Measurements from ENCODE around the gene DNAH6.
"Not testable (repeated sequence)": the region's sequence is repeated elsewhere in the genome, so short reads cannot be mapped to it uniquely, and the experiment has no call there.

DNAH6 gene

GRCh38 chr2:84858937-84859336 is 342.6 kb downstream of the DNAH6 start:
- TF ChIP-seq CTCF (IDR thresholded peaks at IDR 0.05), result no peak
- no peaks in the 10 kb centered on the region for H3K36me3 ChIP-seq
- H3K9me3 ChIP-seq, result no peaks in the 10 kb centered on the region
- no peaks in the 10 kb centered on the region for H3K4me1 ChIP-seq (ENCODE audit: control insufficient read depth in 1 of 2, insufficient read depth in 1 of 2, low read depth in 1 of 2, low read length in 1 of 2)
- no peak overlapping the region for H3K4me3 ChIP-seq (ENCODE audit: low read depth in 1 of 2, low read length in 1 of 2)
- H3K27ac ChIP-seq, result no peak overlapping the region
- H3K27me3 ChIP-seq, result no peaks in the 10 kb centered on the region

GRCh38 chr2:84861539-84861938 is 345.2 kb downstream of the DNAH6 start:
- TF ChIP-seq CTCF (IDR thresholded peaks at IDR 0.05), result no peak
- H3K4me3 ChIP-seq (ENCODE audit: low read depth in 1 of 2, low read length in 1 of 2), result no peak overlapping the region
- H3K4me1 ChIP-seq (ENCODE audit: control insufficient read depth in 1 of 2, insufficient read depth in 1 of 2, low read depth in 1 of 2, low read length in 1 of 2), result no peaks in the 10 kb centered on the region
- no peaks in the 10 kb centered on the region for H3K9me3 ChIP-seq
- H3K27me3 ChIP-seq, result no peaks in the 10 kb centered on the region
- no peaks in the 10 kb centered on the region for H3K36me3 ChIP-seq
- H3K27ac ChIP-seq, result no peak overlapping the region

- Histone ChIP-seq H3K36me3 (no peaks in the 10 kb centered on the region), H3K27ac (no peak overlapping the region), H3K4me3 (ENCODE audit: low read depth in 1 of 2, low read length in 1 of 2) (no peak overlapping the region), H3K9me3 (no peaks in the 10 kb centered on the region), H3K27me3 (no peaks in the 10 kb centered on the region), H3K4me1 (ENCODE audit: control insufficient read depth in 1 of 2, insufficient read depth in 1 of 2, low read depth in 1 of 2, low read length in 1 of 2) (no peaks in the 10 kb centered on the region)
- TF ChIP-seq CTCF (IDR thresholded peaks at IDR 0.05), result no peak
Observed at GRCh38 chr2:84862006-84862405, 345.7 kb downstream of the DNAH6 start.

- TF ChIP-seq CTCF (IDR thresholded peaks at IDR 0.05), result no peak
- Histone ChIP-seq H3K4me1 (ENCODE audit: control insufficient read depth in 1 of 2, insufficient read depth in 1 of 2, low read depth in 1 of 2, low read length in 1 of 2) (no peaks in the 10 kb centered on the region), H3K4me3 (ENCODE audit: low read depth in 1 of 2, low read length in 1 of 2) (no peak overlapping the region), H3K27ac (no peak overlapping the region), H3K27me3 (no peaks in the 10 kb centered on the region), H3K9me3 (no peaks in the 10 kb centered on the region), H3K36me3 (no peaks in the 10 kb centered on the region)
Observed at GRCh38 chr2:84865181-84865783, 349.0 kb downstream of the DNAH6 start.

- Histone ChIP-seq H3K27me3 (no peaks in the 10 kb centered on the region), H3K4me1 (ENCODE audit: control insufficient read depth in 1 of 2, insufficient read depth in 1 of 2, low read depth in 1 of 2, low read length in 1 of 2) (no peaks in the 10 kb centered on the region), H3K36me3 (no peaks in the 10 kb centered on the region), H3K4me3 (ENCODE audit: low read depth in 1 of 2, low read length in 1 of 2) (no peak overlapping the region), H3K9me3 (no peaks in the 10 kb centered on the region), H3K27ac (no peak overlapping the region)
- no peak for TF ChIP-seq CTCF (IDR thresholded peaks at IDR 0.05)
Observed at GRCh38 chr2:84866122-84866521, 349.8 kb downstream of the DNAH6 start.

- H3K9me3 ChIP-seq; H3K36me3 ChIP-seq; H3K27ac ChIP-seq; H3K4me3 ChIP-seq (ENCODE audit: low read depth in 1 of 2, low read length in 1 of 2); H3K4me1 ChIP-seq (ENCODE audit: control insufficient read depth in 1 of 2, insufficient read depth in 1 of 2, low read depth in 1 of 2, low read length in 1 of 2); H3K27me3 ChIP-seq: not testable (repeated sequence)
Observed at GRCh38 chr2:84868327-84868726, 352.0 kb downstream of the DNAH6 start.
